ENCODE measurements around the gene EFR3B. TPM values are rescaled to one million over a fixed set of nuclear protein-coding genes. Genes with fewer than 3 reads are reported as not detected.

Gene EFR3B
- total RNA-seq, 1 experiment from 2014 or later = not detected

DNA sequence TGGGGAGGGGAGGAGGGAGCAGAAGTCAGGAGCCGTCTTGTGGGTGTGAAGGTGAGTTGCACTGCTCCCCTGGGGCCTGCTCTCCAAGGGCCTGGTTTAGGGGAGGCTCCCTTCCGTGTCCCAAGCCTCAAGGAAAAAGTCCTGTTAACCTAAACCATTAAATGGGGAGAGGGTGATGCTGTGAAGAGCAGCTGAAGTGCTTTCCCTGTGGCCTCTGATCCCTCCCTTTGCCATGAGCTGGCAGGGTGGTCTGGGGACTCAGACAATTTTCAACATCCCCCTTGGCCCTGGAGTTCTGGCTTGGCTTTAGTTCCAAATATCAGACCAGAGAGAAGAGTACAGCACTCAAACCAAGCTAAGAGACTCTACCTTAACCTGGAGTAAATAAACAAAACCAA, 127.2 kb downstream of the EFR3B start:
- Histone ChIP-seq H2AFZ (no peak overlapping the region), H3K27me3 (ENCODE audit: insufficient read depth, low read depth) (peaks cover 58% of the 10 kb centered on the region), H3K4me1 (replicated peaks; ENCODE audit: insufficient read depth) (no peaks in the 10 kb centered on the region), H3K9me3 (ENCODE audit: insufficient read depth, low read depth) (no peaks in the 10 kb centered on the region), H4K20me1 (ENCODE audit: insufficient read depth) (no peaks in the 10 kb centered on the region), H3K36me3 (ENCODE audit: low read depth) (no peaks in the 10 kb centered on the region), H3K4me2 (no peak overlapping the region), H3K27ac (no peak overlapping the region), H3K9me2 (ENCODE audit: insufficient read depth) (no peaks in the 10 kb centered on the region), H3F3A (ENCODE audit: insufficient read depth, low read depth) (no peaks in the 10 kb centered on the region), H3K79me2 (ENCODE audit: low read depth) (no peaks in the 10 kb centered on the region), H3K4me3 (no peak overlapping the region)
- ChIA-PET POLR2A (ENCODE audit: unreplicated experiment) (no interaction called here), CTCF (no interaction called here)
- BruUV-seq (replicated peaks) = no TSS peak
- intact Hi-C loops (cut with micrococcal nuclease; ENCODE audit: unreplicated experiment) = no loop called here
- TF ChIP-seq, protein P1, sequence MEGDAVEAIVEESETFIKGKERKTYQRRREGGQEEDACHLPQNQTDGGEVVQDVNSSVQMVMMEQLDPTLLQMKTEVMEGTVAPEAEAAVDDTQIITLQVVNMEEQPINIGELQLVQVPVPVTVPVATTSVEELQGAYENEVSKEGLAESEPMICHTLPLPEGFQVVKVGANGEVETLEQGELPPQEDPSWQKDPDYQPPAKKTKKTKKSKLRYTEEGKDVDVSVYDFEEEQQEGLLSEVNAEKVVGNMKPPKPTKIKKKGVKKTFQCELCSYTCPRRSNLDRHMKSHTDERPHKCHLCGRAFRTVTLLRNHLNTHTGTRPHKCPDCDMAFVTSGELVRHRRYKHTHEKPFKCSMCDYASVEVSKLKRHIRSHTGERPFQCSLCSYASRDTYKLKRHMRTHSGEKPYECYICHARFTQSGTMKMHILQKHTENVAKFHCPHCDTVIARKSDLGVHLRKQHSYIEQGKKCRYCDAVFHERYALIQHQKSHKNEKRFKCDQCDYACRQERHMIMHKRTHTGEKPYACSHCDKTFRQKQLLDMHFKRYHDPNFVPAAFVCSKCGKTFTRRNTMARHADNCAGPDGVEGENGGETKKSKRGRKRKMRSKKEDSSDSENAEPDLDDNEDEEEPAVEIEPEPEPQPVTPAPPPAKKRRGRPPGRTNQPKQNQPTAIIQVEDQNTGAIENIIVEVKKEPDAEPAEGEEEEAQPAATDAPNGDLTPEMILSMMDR (conservative IDR thresholded peaks at IDR 0.05) = no peak
- TF ChIP-seq EZH2 (IDR thresholded peaks at IDR 0.05; ENCODE audit: low read depth) = no peak
- DNase-seq = no peak

- H3K36me3 ChIP-seq (ENCODE audit: low read depth) = no peaks in the 10 kb centered on the region
- ChIA-PET CTCF (no interaction called here), POLR2A (ENCODE audit: unreplicated experiment) (no interaction called here)
- no peaks in the 10 kb centered on the region for H3F3A ChIP-seq (ENCODE audit: insufficient read depth, low read depth)
- H3K4me1 ChIP-seq (replicated peaks; ENCODE audit: insufficient read depth) = no peaks in the 10 kb centered on the region
- H3K4me3 ChIP-seq = no peak overlapping the region
- H4K20me1 ChIP-seq (ENCODE audit: insufficient read depth) = no peaks in the 10 kb centered on the region
- H3K9me3 ChIP-seq (ENCODE audit: insufficient read depth, low read depth) = no peaks in the 10 kb centered on the region
- TF ChIP-seq, protein P1 (conservative IDR thresholded peaks at IDR 0.05) = no peak
- no peak for TF ChIP-seq EZH2 (IDR thresholded peaks at IDR 0.05; ENCODE audit: low read depth)
- intact Hi-C loops (cut with micrococcal nuclease; ENCODE audit: unreplicated experiment) = no loop called here
- no peak overlapping the region for H3K27ac ChIP-seq
- no peaks in the 10 kb centered on the region for H3K79me2 ChIP-seq (ENCODE audit: low read depth)
- no peak overlapping the region for H3K4me2 ChIP-seq
- H3K9me2 ChIP-seq (ENCODE audit: insufficient read depth) = no peaks in the 10 kb centered on the region
- H2AFZ ChIP-seq = no peak overlapping the region
- no TSS peak for BruUV-seq (replicated peaks)
- peaks cover 59% of the 10 kb centered on the region for H3K27me3 ChIP-seq (ENCODE audit: insufficient read depth, low read depth)
- DNase-seq = no peak
Observed at GRCh38 chr2:25170888-25171287, 129.0 kb downstream of the EFR3B start.

DNA sequence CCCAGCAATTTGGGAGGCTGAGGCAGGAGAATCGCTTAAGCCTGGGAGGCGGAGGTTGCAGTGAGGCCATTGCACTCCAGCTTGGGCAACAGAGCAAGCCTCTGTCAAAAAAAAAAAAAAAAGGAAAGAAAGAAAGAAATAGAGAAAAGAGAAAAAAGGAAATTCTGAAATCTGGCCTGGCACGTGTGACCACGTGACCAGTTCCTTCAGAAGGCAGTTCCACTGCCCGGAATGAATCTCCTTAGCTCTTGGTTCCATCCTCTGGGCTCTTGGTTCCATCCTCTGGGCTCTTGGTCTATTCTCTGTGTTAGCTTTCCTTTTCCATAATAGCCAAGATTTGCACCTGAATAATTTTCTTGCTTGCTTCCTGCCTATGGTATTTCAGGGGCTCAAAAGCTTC, 131.8 kb downstream of the EFR3B start:
- H3K27me3 ChIP-seq (ENCODE audit: insufficient read depth, low read depth) = peaks cover 55% of the 10 kb centered on the region
- no peaks in the 10 kb centered on the region for H4K20me1 ChIP-seq (ENCODE audit: insufficient read depth)
- H3F3A ChIP-seq (ENCODE audit: insufficient read depth, low read depth) = no peaks in the 10 kb centered on the region
- H3K36me3 ChIP-seq (ENCODE audit: low read depth) = no peaks in the 10 kb centered on the region
- H3K4me1 ChIP-seq (replicated peaks; ENCODE audit: insufficient read depth) = no peaks in the 10 kb centered on the region
- no peak overlapping the region for H3K4me3 ChIP-seq
- CTCF ChIA-PET = no interaction called here
- intact Hi-C loops (cut with micrococcal nuclease; ENCODE audit: unreplicated experiment) = no loop called here
- no peaks in the 10 kb centered on the region for H3K79me2 ChIP-seq (ENCODE audit: low read depth)
- no TSS peak for BruUV-seq (replicated peaks)
- no peak overlapping the region for H3K4me2 ChIP-seq
- H3K9me2 ChIP-seq (ENCODE audit: insufficient read depth) = no peaks in the 10 kb centered on the region
- no peak overlapping the region for H3K27ac ChIP-seq
- TF ChIP-seq, protein P1 (conservative IDR thresholded peaks at IDR 0.05) = no peak
- no peak for TF ChIP-seq EZH2 (IDR thresholded peaks at IDR 0.05; ENCODE audit: low read depth)
- POLR2A ChIA-PET (ENCODE audit: unreplicated experiment) = no interaction called here
- H3K9me3 ChIP-seq (ENCODE audit: insufficient read depth, low read depth) = no peaks in the 10 kb centered on the region
- no peak for DNase-seq
- no peak overlapping the region for H2AFZ ChIP-seq

Measured in PC-9 (cell line).